NCI-H526 (cell line): ENCODE measurements around the gene SRGAP2B.
"Not testable (repeated sequence)": the region's sequence is repeated elsewhere in the genome, so short reads cannot be mapped to it uniquely, and the experiment has no call there.

Experiments used
- DNase-seq, 2 experiments: peaks; one replicate each; lab custom pipeline; 2025; lab: John Stamatoyannopoulos, UW

The SRGAP2B gene

GRCh38 chr1:145045571-145046273 lies 49.4 kb downstream of the SRGAP2B start:
- DNase-seq, result not testable (repeated sequence)

- DNase-seq, result not testable (repeated sequence)
These were observed 53.6 kb downstream of the SRGAP2B start for GRCh38 chr1:145041519-145041918.

- not testable (repeated sequence) for DNase-seq
These were observed 59.1 kb downstream of the SRGAP2B start for GRCh38 chr1:145036019-145036418.

- DNase-seq, result not testable (repeated sequence)
These were observed 61.6 kb downstream of the SRGAP2B start for GRCh38 chr1:145033523-145033922.

GRCh38 chr1:145027251-145027650 lies 67.9 kb downstream of the SRGAP2B start:
- not testable (repeated sequence) for DNase-seq

GRCh38 chr1:145025286-145025685 lies 69.8 kb downstream of the SRGAP2B start:
- not testable (repeated sequence) for DNase-seq

GRCh38 chr1:145022259-145022658 lies 72.9 kb downstream of the SRGAP2B start:
- DNase-seq, result not testable (repeated sequence)

GRCh38 chr1:145021749-145022148 lies 73.4 kb downstream of the SRGAP2B start:
- DNase-seq, result not testable (repeated sequence)

- DNase-seq, result not testable (repeated sequence)
These were observed 75.4 kb downstream of the SRGAP2B start for GRCh38 chr1:145019709-145020108.

- DNase-seq, result not testable (repeated sequence)
These were observed 77.4 kb downstream of the SRGAP2B start for GRCh38 chr1:145017725-145018124.

GRCh38 chr1:145016492-145016862 lies 78.7 kb downstream of the SRGAP2B start:
- DNase-seq, result not testable (repeated sequence)

- DNase-seq, result not testable (repeated sequence)
These were observed 79.2 kb downstream of the SRGAP2B start for GRCh38 chr1:145015744-145016491.

- DNase-seq, result not testable (repeated sequence)
These were observed 81.8 kb downstream of the SRGAP2B start for GRCh38 chr1:145013353-145013752.

GRCh38 chr1:145011811-145012210 lies 83.3 kb downstream of the SRGAP2B start:
- DNase-seq, result not testable (repeated sequence)

GRCh38 chr1:145010580-145010979 lies 84.5 kb downstream of the SRGAP2B start:
- DNase-seq, result not testable (repeated sequence)

- DNase-seq, result not testable (repeated sequence)
These were observed 85.2 kb downstream of the SRGAP2B start for GRCh38 chr1:145009928-145010327.

GRCh38 chr1:145008388-145008787 lies 86.7 kb downstream of the SRGAP2B start:
- not testable (repeated sequence) for DNase-seq

GRCh38 chr1:145005142-145005541 lies 90.0 kb downstream of the SRGAP2B start:
- not testable (repeated sequence) for DNase-seq

- not testable (repeated sequence) for DNase-seq
These were observed 93.7 kb downstream of the SRGAP2B start for GRCh38 chr1:145001381-145001780.

GRCh38 chr1:145000743-145001326 lies 94.3 kb downstream of the SRGAP2B start:
- not testable (repeated sequence) for DNase-seq

GRCh38 chr1:145000074-145000742 lies 94.9 kb downstream of the SRGAP2B start:
- not testable (repeated sequence) for DNase-seq

GRCh38 chr1:144998981-144999273 lies 96.2 kb downstream of the SRGAP2B start:
- not testable (repeated sequence) for DNase-seq
